ENCODE data around the gene MYCN. TPM values are rescaled to one million over a fixed set of nuclear protein-coding genes. Genes with fewer than 3 reads are reported as not detected.

The MYCN gene
- polyA plus RNA-seq, 1 of the 3 experiments (the other 2 are of a cell fraction): 0.03 TPM

- no peak for TF ChIP-seq PBX3 (IDR thresholded peaks at IDR 0.05)
- no peak for TF ChIP-seq MXI1 (IDR thresholded peaks at IDR 0.05; ENCODE audit: low read depth, low read length)
- no peak for TF ChIP-seq YY1 (IDR thresholded peaks at IDR 0.05; ENCODE audit: low read depth)
- TF ChIP-seq GABPA (IDR thresholded peaks at IDR 0.05; ENCODE audit: low read depth): no peak
- TF ChIP-seq REST (IDR thresholded peaks at IDR 0.05; ENCODE audit: low read depth, low read length): no peak
- no peak for TF ChIP-seq NFIC (IDR thresholded peaks at IDR 0.05; ENCODE audit: borderline replicate concordance)
- no peak for TF ChIP-seq MEF2A (IDR thresholded peaks at IDR 0.05; ENCODE audit: borderline replicate concordance, low read depth)
- TF ChIP-seq JUND (IDR thresholded peaks at IDR 0.05): no peak
- TF ChIP-seq ZBTB33 (IDR thresholded peaks at IDR 0.05; ENCODE audit: borderline replicate concordance, low read depth): no peak
- no peak for TF ChIP-seq CHD2 (IDR thresholded peaks at IDR 0.05; ENCODE audit: low read length, partially characterized antibody)
Measured at GRCh38 chr2:15937105-15937881, 3.1 kb upstream of the MYCN start (continued).

- Histone ChIP-seq H4K20me1 (ENCODE audit: insufficient read depth) (no peaks in the 10 kb centered on the region), H3K4me1 (ENCODE audit: control insufficient read depth in 1 of 2, insufficient read depth in 2 of 2, low read depth in 1 of 2, low read length in 1 of 2) (peaks cover 0 to 22% of the 10 kb centered on the region in 2 experiments; a peak in 1 of 4 replicates), H3K27me3 (ENCODE audit: insufficient read depth) (peaks cover 38% of the 10 kb centered on the region), H3F3A (replicated peaks; ENCODE audit: insufficient read depth) (no peaks in the 10 kb centered on the region), H3K36me3 (replicated peaks in 1 of 2; ENCODE audit: control insufficient read depth in 1 of 2, insufficient read depth in 2 of 2, low read length in 1 of 2) (no peaks in the 10 kb centered on the region), H3K4me2 (no peak overlapping the region), H3K9me2 (no peaks in the 10 kb centered on the region), H3K9me3 (no peaks in the 10 kb centered on the region), H3K27ac (ENCODE audit: low read depth in 2 of 2, low read length in 1 of 2) (no peak overlapping the region), H3K79me2 (ENCODE audit: insufficient read depth) (no peaks in the 10 kb centered on the region), H3K4me3 (ENCODE audit: low read depth in 2 of 2, low read length in 1 of 2) (no peak overlapping the region), H2AFZ (ENCODE audit: low read depth) (no peak overlapping the region), H3K9ac (no peak overlapping the region)
- WGBS (ENCODE audit: low lambda C conversion rate): 46% methylated on average over 7 of the region's 7 CpGs
- POLR2A ChIA-PET: no interaction called here
- CTCF ChIA-PET: interaction anchor here (1.0 to 8.1 kb wide), 17 partner anchors 9 to 671 kb away, joined by 3 to 236 read pairs (median 21); no protein-coding TSS in a partner anchor
- DNase-seq: no peak
- no peak for TF ChIP-seq MAX (IDR thresholded peaks at IDR 0.05; ENCODE audit: low read depth)
- no peak for TF ChIP-seq RXRA (IDR thresholded peaks at IDR 0.05; ENCODE audit: borderline replicate concordance, low read depth)
Measured at GRCh38 chr2:15937882-15938802, 2.2 kb upstream of the MYCN start.
